Measurements from ENCODE around the gene OR2A5. TPM values are rescaled to one million over a fixed set of nuclear protein-coding genes. Genes with fewer than 3 reads are reported as not detected.

OR2A5 gene
- total and polyA plus RNA-seq, 4 donors = not detected

DNA sequence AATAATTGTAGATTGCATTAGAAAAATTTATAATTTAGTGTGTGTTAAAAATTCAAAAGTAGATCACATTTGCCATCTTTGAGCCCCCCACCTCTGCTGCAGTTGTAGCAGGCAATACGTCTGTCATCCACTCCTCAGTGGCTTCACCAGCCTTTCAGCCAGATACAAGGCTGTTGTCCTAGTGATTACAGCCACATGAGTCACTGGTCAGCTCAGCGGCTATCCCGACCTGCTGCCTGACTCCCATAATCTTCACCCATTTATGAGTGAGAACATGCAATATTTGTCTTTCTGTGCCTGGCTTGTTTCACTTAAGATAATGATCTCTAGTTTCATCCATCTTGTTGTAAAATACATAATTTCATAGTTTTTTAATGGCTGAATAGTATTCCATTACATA is 9.2 kb downstream of the OR2A5 start:
- DNase-seq = no peak
- Histone ChIP-seq H3K27me3 (ENCODE audit: control insufficient read depth in 3 of 3, insufficient read depth in 3 of 3, low read length in 2 of 3) (peaks cover 0 to 3% (median 0%) of the 10 kb centered on the region in 3 donors), H3K9ac (ENCODE audit: insufficient read depth in 1 of 2, low read length in 2 of 2) (no peak overlapping the region), H3K4me1 (ENCODE audit: control insufficient read depth in 5 of 5, insufficient read depth in 5 of 5, low read length in 5 of 5) (peaks cover 0 to 9% (median 0%) of the 10 kb centered on the region in 5 donors), H3K9me3 (ENCODE audit: control insufficient read depth in 4 of 4, insufficient read depth in 3 of 4, low read length in 3 of 4) (peaks cover 0 to 12% (median 0%) of the 10 kb centered on the region in 4 donors), H3K27ac (ENCODE audit: low read depth in 1 of 2, low read length in 1 of 2) (no peak overlapping the region), H3K36me3 (ENCODE audit: control insufficient read depth in 4 of 4, insufficient read depth in 4 of 4, low read length in 4 of 4) (no peaks in the 10 kb centered on the region), H3K4me3 (no peak overlapping the region)
- 86 to 91% methylated on average over 3 of the region's 3 CpGs for WGBS, 2 donors
- TF ChIP-seq, protein P1, sequence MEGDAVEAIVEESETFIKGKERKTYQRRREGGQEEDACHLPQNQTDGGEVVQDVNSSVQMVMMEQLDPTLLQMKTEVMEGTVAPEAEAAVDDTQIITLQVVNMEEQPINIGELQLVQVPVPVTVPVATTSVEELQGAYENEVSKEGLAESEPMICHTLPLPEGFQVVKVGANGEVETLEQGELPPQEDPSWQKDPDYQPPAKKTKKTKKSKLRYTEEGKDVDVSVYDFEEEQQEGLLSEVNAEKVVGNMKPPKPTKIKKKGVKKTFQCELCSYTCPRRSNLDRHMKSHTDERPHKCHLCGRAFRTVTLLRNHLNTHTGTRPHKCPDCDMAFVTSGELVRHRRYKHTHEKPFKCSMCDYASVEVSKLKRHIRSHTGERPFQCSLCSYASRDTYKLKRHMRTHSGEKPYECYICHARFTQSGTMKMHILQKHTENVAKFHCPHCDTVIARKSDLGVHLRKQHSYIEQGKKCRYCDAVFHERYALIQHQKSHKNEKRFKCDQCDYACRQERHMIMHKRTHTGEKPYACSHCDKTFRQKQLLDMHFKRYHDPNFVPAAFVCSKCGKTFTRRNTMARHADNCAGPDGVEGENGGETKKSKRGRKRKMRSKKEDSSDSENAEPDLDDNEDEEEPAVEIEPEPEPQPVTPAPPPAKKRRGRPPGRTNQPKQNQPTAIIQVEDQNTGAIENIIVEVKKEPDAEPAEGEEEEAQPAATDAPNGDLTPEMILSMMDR (IDR thresholded peaks at IDR 0.05; ENCODE audit: control extremely low read depth, extremely low read depth) = no peak
- ATAC-seq (ENCODE audit: insufficient read depth, low FRiP score) = no peak

DNA sequence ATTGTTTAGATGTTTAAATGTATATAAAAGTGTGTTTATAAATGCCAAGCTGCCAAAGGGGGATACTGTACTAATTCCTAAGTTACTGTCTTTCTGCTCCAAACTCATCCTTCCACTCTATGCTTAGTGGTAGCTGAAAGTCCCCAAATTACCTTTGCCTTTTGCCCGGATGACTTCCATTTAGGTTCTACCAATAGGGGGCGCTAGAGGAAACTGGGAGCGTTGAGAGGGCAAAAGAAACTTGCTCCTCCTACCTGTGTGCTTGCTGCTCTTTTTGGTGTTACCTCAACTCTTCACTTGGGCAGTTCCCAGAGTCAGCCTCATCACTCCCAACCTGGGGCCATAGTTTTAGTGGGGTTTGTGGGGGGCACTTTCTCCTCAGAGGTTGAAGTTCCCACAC is 15.0 kb downstream of the OR2A5 start:
- peaks cover 0 to 8% (median 0%) of the 10 kb centered on the region in 4 donors for H3K9me3 ChIP-seq (ENCODE audit: control insufficient read depth in 4 of 4, insufficient read depth in 3 of 4, low read length in 3 of 4)
- no peak overlapping the region for H3K27ac ChIP-seq (ENCODE audit: low read depth in 1 of 2, low read length in 1 of 2)
- H3K27me3 ChIP-seq (ENCODE audit: control insufficient read depth in 3 of 3, insufficient read depth in 3 of 3, low read length in 2 of 3) = peaks cover 0 to 3% (median 0%) of the 10 kb centered on the region in 3 donors
- ATAC-seq (ENCODE audit: insufficient read depth, low FRiP score) (no peak), DNase-seq (no peak)
- H3K36me3 ChIP-seq (ENCODE audit: control insufficient read depth in 4 of 4, insufficient read depth in 4 of 4, low read length in 4 of 4) = no peaks in the 10 kb centered on the region
- no peak overlapping the region for H3K9ac ChIP-seq (ENCODE audit: insufficient read depth in 1 of 2, low read length in 2 of 2)
- 47 to 56% methylated on average over 3 of the region's 3 CpGs for WGBS, 2 donors
- TF ChIP-seq, protein P1 (IDR thresholded peaks at IDR 0.05; ENCODE audit: control extremely low read depth, extremely low read depth) = no peak
- H3K4me3 ChIP-seq = no peak overlapping the region
- peaks cover 0 to 7% (median 0%) of the 10 kb centered on the region in 5 donors for H3K4me1 ChIP-seq (ENCODE audit: control insufficient read depth in 5 of 5, insufficient read depth in 5 of 5, low read length in 5 of 5)

DNA sequence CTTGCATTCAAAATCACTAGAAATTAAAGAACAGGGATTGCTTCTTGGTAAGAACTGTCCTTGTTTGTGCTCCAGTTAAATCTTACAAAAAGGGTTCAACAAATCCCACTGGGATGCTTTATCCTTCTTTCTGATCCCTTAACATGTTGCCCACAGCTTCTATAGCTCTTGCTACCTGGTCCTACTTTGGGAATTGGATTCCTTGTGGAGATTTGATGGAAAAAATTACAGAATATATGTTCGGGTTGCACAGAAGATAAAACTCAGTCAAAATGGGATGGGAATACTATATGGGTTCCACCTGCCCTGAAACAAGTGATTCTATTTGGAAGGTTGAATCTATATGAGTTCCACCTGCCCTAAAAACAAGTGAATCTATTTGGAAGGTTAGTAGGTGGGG is 20.8 kb downstream of the OR2A5 start, which contains the start of gene OR2A25:
TSS of gene OR2A25 (plus strand) at position 301 of the 400 bp plus-strand sequence. CDS start 4,409 bp downstream, outside the sequence.
- TF ChIP-seq, protein P1 (IDR thresholded peaks at IDR 0.05; ENCODE audit: control extremely low read depth, extremely low read depth) = no peak
- ATAC-seq (ENCODE audit: insufficient read depth, low FRiP score) (no peak), DNase-seq (no peak)
- no peaks in the 10 kb centered on the region for H3K4me1 ChIP-seq (ENCODE audit: control insufficient read depth in 5 of 5, insufficient read depth in 5 of 5, low read length in 5 of 5)
- no peak within 1 kb of the TSS for H3K9ac ChIP-seq (ENCODE audit: insufficient read depth in 1 of 2, low read length in 2 of 2)
- H3K4me3 ChIP-seq = no peak within 1 kb of the TSS
- no peak within 1 kb of the TSS for H3K27ac ChIP-seq (ENCODE audit: low read depth in 1 of 2, low read length in 1 of 2)
- no peaks in the 10 kb centered on the region for H3K9me3 ChIP-seq (ENCODE audit: control insufficient read depth in 4 of 4, insufficient read depth in 3 of 4, low read length in 3 of 4)
- WGBS, 2 donors = 81 to 87% methylated on average over 1 of the region's 1 CpG
- H3K36me3 ChIP-seq (ENCODE audit: control insufficient read depth in 4 of 4, insufficient read depth in 4 of 4, low read length in 4 of 4) = no peaks in the 10 kb centered on the region
- H3K27me3 ChIP-seq (ENCODE audit: control insufficient read depth in 3 of 3, insufficient read depth in 3 of 3, low read length in 2 of 3) = peaks cover 0 to 11% (median 0%) of the 10 kb centered on the region in 3 donors

DNA sequence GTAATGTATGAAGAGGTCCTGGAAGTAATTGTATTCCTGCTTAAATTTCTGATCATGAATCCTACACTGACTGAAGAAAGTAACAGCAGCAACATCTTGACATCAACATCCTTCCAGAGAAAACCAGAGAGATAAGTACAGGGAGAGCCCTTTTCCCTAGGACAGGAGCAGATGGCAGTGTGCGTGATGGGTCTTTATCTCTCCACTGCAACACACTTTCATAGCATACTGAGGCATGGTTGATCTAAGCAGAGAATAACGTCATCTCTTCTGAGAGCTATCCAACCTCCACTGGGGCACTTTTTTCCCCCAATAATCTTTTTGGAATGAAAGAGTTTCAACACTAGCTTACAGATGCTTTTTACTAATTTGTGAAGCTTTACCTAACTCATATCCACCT is 21.2 kb downstream of the OR2A5 start:
- no peak overlapping the region for H3K4me3 ChIP-seq
- no peaks in the 10 kb centered on the region for H3K36me3 ChIP-seq (ENCODE audit: control insufficient read depth in 4 of 4, insufficient read depth in 4 of 4, low read length in 4 of 4)
- H3K9ac ChIP-seq (ENCODE audit: insufficient read depth in 1 of 2, low read length in 2 of 2) = no peak overlapping the region
- DNase-seq = no peak
- ATAC-seq (ENCODE audit: insufficient read depth, low FRiP score) = no peak
- H3K27me3 ChIP-seq (ENCODE audit: control insufficient read depth in 3 of 3, insufficient read depth in 3 of 3, low read length in 2 of 3) = peaks cover 0 to 11% (median 0%) of the 10 kb centered on the region in 3 donors
- no peaks in the 10 kb centered on the region for H3K9me3 ChIP-seq (ENCODE audit: control insufficient read depth in 4 of 4, insufficient read depth in 3 of 4, low read length in 3 of 4)
- 80 to 81% methylated on average over 2 of the region's 2 CpGs for WGBS, 2 donors
- TF ChIP-seq, protein P1 (IDR thresholded peaks at IDR 0.05; ENCODE audit: control extremely low read depth, extremely low read depth) = no peak
- no peak overlapping the region for H3K27ac ChIP-seq (ENCODE audit: low read depth in 1 of 2, low read length in 1 of 2)
- no peaks in the 10 kb centered on the region for H3K4me1 ChIP-seq (ENCODE audit: control insufficient read depth in 5 of 5, insufficient read depth in 5 of 5, low read length in 5 of 5)
